Activated naive CD4-positive, alpha-beta T cell (primary cell): ENCODE measurements around the gene IPO4.
"Not testable (repeated sequence)": the region's sequence is repeated elsewhere in the genome, so short reads cannot be mapped to it uniquely, and the experiment has no call there.

ENCODE experiments used
- DNase-seq, 4 experiments: peaks; one replicate each; lab custom pipeline; 2025; lab: John Stamatoyannopoulos, UW

IPO4 gene

GRCh38 chr14:24188251-24189058 lies at the start of gene IPO4:
TSS of gene IPO4 (minus strand) at chr14:24188816. CDS start at chr14:24188787, 29 bp downstream.
- peak; percentile 83 to 90 (median 88) for DNase-seq

GRCh38 chr14:24238123-24238522 lies 49.5 kb upstream of the IPO4 start:
- no peak for DNase-seq

GRCh38 chr14:24237463-24237955 lies 48.9 kb upstream of the IPO4 start:
- DNase-seq, result no peak

GRCh38 chr14:24236689-24237462 lies 48.3 kb upstream of the IPO4 start:
- no peak for DNase-seq

GRCh38 chr14:24235804-24236688 lies 47.4 kb upstream of the IPO4 start:
- no peak for DNase-seq

- no peak for DNase-seq
Measured at GRCh38 chr14:24234095-24235005, 45.7 kb upstream of the IPO4 start.

GRCh38 chr14:24233538-24233866 lies 44.9 kb upstream of the IPO4 start:
- no peak for DNase-seq

GRCh38 chr14:24232645-24233537 lies 44.3 kb upstream of the IPO4 start, which contains the start of gene GMPR2:
TSS of gene GMPR2 (plus strand) at chr14:24232929. CDS start at chr14:24233254, 325 bp downstream.
- peak in 1 of 4 experiments; percentile 26 for DNase-seq

GRCh38 chr14:24232121-24232644 lies 43.6 kb upstream of the IPO4 start, which contains the start of gene NEDD8:
TSS of gene NEDD8 (minus strand) at chr14:24232367. CDS start at chr14:24232267, 100 bp downstream.
- DNase-seq, result peak; percentile 76 to 94 (median 79)

- no peak for DNase-seq
Measured at GRCh38 chr14:24231263-24232120, 42.9 kb upstream of the IPO4 start.

- DNase-seq, result no peak
Measured at GRCh38 chr14:24228902-24229301, 40.3 kb upstream of the IPO4 start.

GRCh38 chr14:24226473-24226872 lies 37.9 kb upstream of the IPO4 start:
- no peak for DNase-seq

- no peak for DNase-seq
Measured at GRCh38 chr14:24224618-24225071, 36.0 kb upstream of the IPO4 start.

GRCh38 chr14:24222987-24223386 lies 34.4 kb upstream of the IPO4 start:
- not testable (repeated sequence) for DNase-seq

GRCh38 chr14:24219521-24219920 lies 30.9 kb upstream of the IPO4 start:
- no peak for DNase-seq

GRCh38 chr14:24219080-24219479 lies 30.5 kb upstream of the IPO4 start:
- no peak for DNase-seq

GRCh38 chr14:24216876-24217275 lies 28.3 kb upstream of the IPO4 start:
- DNase-seq, result not testable (repeated sequence)

- no peak for DNase-seq
Measured at GRCh38 chr14:24216345-24216699, 27.7 kb upstream of the IPO4 start.
